HCT116 (cell line): Measurements from ENCODE around the gene ATG101. TPM values are rescaled to one million over a fixed set of nuclear protein-coding genes. Genes with fewer than 3 reads are reported as not detected.

Experiments used
- ATAC-seq: fragments of 200-7000 bp; cut with Tn5 transposase; 2 replicates; pipeline ENCODE4 v1.9.1; 2020; ENCODE audit warnings: mild to moderate bottlenecking, moderate library complexity
- BruUV-seq: library from RNA; stranded (reverse); fragments of 400-500 nt; replicated peaks from 2 replicates; lab custom pipeline; 2021; lab: Mats Ljungman, UMichigan
- CTCF ChIA-PET: fragments of 300-600 bp; sonication (Branson Sonifier 250); formaldehyde crosslinking; loops from one replicate; lab custom pipeline; 2021; ENCODE audit warnings: antibody characterized with exemption; lab: Charles Lee
- POLR2A ChIA-PET: fragments of 300-600, 350-600 bp; sonication (Branson Sonifier 250); formaldehyde crosslinking; loops from one replicate; lab custom pipeline; 2021; ENCODE audit warnings: antibody characterized with exemption; lab: Charles Lee
- RAD21 ChIA-PET, 2 experiments: fragments of 300-600 bp; sonication (Branson Sonifier 250); formaldehyde crosslinking; loops; one replicate each; lab custom pipeline; 2023; ENCODE audit warnings: low total read pairs in 2 of 2; ENCODE audit not compliant: uncharacterized antibody in 2 of 2, unreplicated experiment in 2 of 2, low non-redundant PET in 1 of 2; lab: Charles Lee
- DNase-seq: peaks from one replicate; pipeline ENCODE4 v3.0.0-alpha.2; 2010; ENCODE audit warnings: low read depth, low spot score
- H2AFZ ChIP-seq: fragments of 200-600 bp; shearing (Covaris generic), sonication (generic); 2 replicates; pipeline ENCODE4 v1.6.1; 2017; ENCODE audit warnings: low read depth, mixed run types, mixed read lengths, antibody characterized with exemption, low read length; ENCODE audit not compliant: poor library complexity, severe bottlenecking
- H3K27ac ChIP-seq: 2 replicates; pipeline ENCODE4 v1.5.1; 2012; ENCODE audit warnings: low read depth, low read length
- H3K27me3 ChIP-seq: fragments of 200-600 bp; sonication (generic); 2 replicates; pipeline ENCODE4 v1.6.1; 2016; ENCODE audit warnings: mixed run types, low read length, mixed read lengths; ENCODE audit not compliant: insufficient read depth
- H3K36me3 ChIP-seq, 2 experiments: fragments of 200-500 bp in 1 of 2; fragments of 200-600 bp in 1 of 2; sonication (Bioruptor generic) in 1 of 2; sonication (generic) in 1 of 2; 2 replicates each; pipeline versions ENCODE4 v1.5.1 to v1.6.1; 2014 to 2016; ENCODE audit warnings: low read length in 2 of 2, inconsistent platforms in 1 of 2, mixed read lengths in 1 of 2, mixed run types in 1 of 2; ENCODE audit not compliant: insufficient read depth in 2 of 2, control insufficient read depth in 1 of 2
- H3K4me1 ChIP-seq, 2 experiments: fragments of 200-600 bp in 1 of 2; sonication (generic) in 1 of 2; 2 replicates each; pipeline versions ENCODE4 v1.5.1 to v1.6.1; 2012 to 2017; ENCODE audit warnings: low read length in 2 of 2, inconsistent platforms in 1 of 2, mild to moderate bottlenecking in 1 of 2, mixed read lengths in 1 of 2, mixed run types in 1 of 2, moderate library complexity in 1 of 2; ENCODE audit not compliant: insufficient read depth in 2 of 2, control insufficient read depth in 1 of 2
- H3K4me2 ChIP-seq: fragments of 200-600 bp; sonication (generic); 2 replicates; pipeline ENCODE4 v1.6.1; 2017; ENCODE audit warnings: mixed run types, low read length, mixed read lengths
- H3K4me3 ChIP-seq, 2 experiments: fragments of 200-600 bp in 1 of 2; sonication (generic) in 1 of 2; replicated peaks in 1 of 2; 2 replicates each; pipeline ENCODE4 v1.5.1; 2011 to 2016; ENCODE audit warnings: low read length in 2 of 2, control low read depth in 1 of 2, low read depth in 1 of 2, mild to moderate bottlenecking in 1 of 2, mixed read lengths in 1 of 2, mixed run types in 1 of 2
- H3K79me2 ChIP-seq: fragments of 200-600 bp; sonication (generic); 2 replicates; pipeline ENCODE4 v1.6.1; 2017; ENCODE audit warnings: mild to moderate bottlenecking, mixed run types, low read length, moderate library complexity, mixed read lengths; ENCODE audit not compliant: insufficient read depth
- H3K9ac ChIP-seq: fragments of 200-600 bp; sonication (generic); 2 replicates; pipeline ENCODE4 v1.6.1; 2016; ENCODE audit warnings: low read length, mixed read lengths
- H3K9me2 ChIP-seq: fragments of 200-600 bp; sonication (generic), shearing (Covaris generic); 2 replicates; pipeline ENCODE4 v1.6.1; 2017; ENCODE audit warnings: mixed run types, mild to moderate bottlenecking, moderate library complexity; ENCODE audit not compliant: insufficient read depth
- H3K9me3 ChIP-seq, 2 experiments: fragments of 200-500 bp in 1 of 2; fragments of 200-600 bp in 1 of 2; sonication (Bioruptor generic) in 1 of 2; sonication (generic) in 1 of 2; 2 replicates each; pipeline ENCODE4 v1.6.1; 2014 to 2017; ENCODE audit warnings: low read length in 2 of 2, mixed read lengths in 2 of 2, inconsistent platforms in 1 of 2, low read depth in 1 of 2, mild to moderate bottlenecking in 1 of 2, mixed run types in 1 of 2, moderate library complexity in 1 of 2; ENCODE audit not compliant: control insufficient read depth in 1 of 2, insufficient read depth in 1 of 2
- H4K20me1 ChIP-seq: fragments of 200-600 bp; sonication (generic), shearing (Covaris generic); 2 replicates; pipeline ENCODE4 v1.6.1; 2017; ENCODE audit warnings: mixed run types, mild to moderate bottlenecking, moderate library complexity; ENCODE audit not compliant: insufficient read depth
- EGR1 ChIP-seq: IDR thresholded peaks from 2 replicates; pipeline ENCODE4 v1.6.1; 2012; ENCODE audit warnings: low read depth
- ELF1 ChIP-seq: IDR thresholded peaks from 2 replicates; pipeline ENCODE4 v1.6.1; 2012; ENCODE audit warnings: low read depth, borderline replicate concordance
- JUND ChIP-seq: IDR thresholded peaks from 2 replicates; pipeline ENCODE4 v1.6.1; 2012
- POLR2AphosphoS5 ChIP-seq: IDR thresholded peaks from 2 replicates; pipeline ENCODE4 v1.6.1; 2011; ENCODE audit warnings: mild to moderate bottlenecking, low read depth, low read length, moderate library complexity
- SIN3A ChIP-seq: IDR thresholded peaks from 2 replicates; pipeline ENCODE4 v1.6.1; 2012; ENCODE audit warnings: low read depth
- SP1 ChIP-seq: IDR thresholded peaks from 2 replicates; pipeline ENCODE4 v1.6.1; 2012; ENCODE audit warnings: low read depth
- TCF7L2 ChIP-seq: IDR thresholded peaks from 2 replicates; pipeline ENCODE4 v1.7.0; 2011; ENCODE audit warnings: borderline replicate concordance, inconsistent platforms; ENCODE audit not compliant: insufficient read depth, insufficient read length; ENCODE audit errors: extremely low read depth
- YY1 ChIP-seq: IDR thresholded peaks from 2 replicates; pipeline ENCODE4 v1.6.1; 2011; ENCODE audit warnings: low read length, low read depth, moderate library complexity, mild to moderate bottlenecking; ENCODE audit not compliant: insufficient replicate concordance; ENCODE audit errors: extremely low read depth
- ZFX ChIP-seq: fragments of 450-650 bp; IDR thresholded peaks from 2 replicates; pipeline ENCODE4 v1.6.1; 2017
- ZNF274 ChIP-seq: fragments of 200-500 bp; sonication (Bioruptor generic); IDR thresholded peaks from 2 replicates; pipeline ENCODE4 v1.6.1; 2014; ENCODE audit warnings: mild to moderate bottlenecking, low read depth, low read length, inconsistent platforms
- intact Hi-C: fragments of 100-400 bp; cut with micrococcal nuclease; formaldehyde crosslinking; loops from 2 replicates; pipeline ENCODE4 v1.10.0; 2022
- total RNA-seq: library from RNA; stranded (reverse); gene quantifications from one replicate; pipeline ENCODE4 v1.2.1, GENCODE V29; 2021; ENCODE audit not compliant: unreplicated experiment
- TF ChIP-seq, protein P1 (sequence below), 3 experiments: fragments of 200-600 bp in 1 of 3; sonication (generic) in 1 of 3; IDR thresholded peaks in 2 of 3; conservative IDR thresholded peaks in 1 of 3; 2 replicates each; pipeline ENCODE4 v1.5.1; 2012 to 2017; ENCODE audit warnings: low read depth in 2 of 3, low read length in 2 of 3, antibody characterized with exemption in 1 of 3, borderline replicate concordance in 1 of 3, control low read depth in 1 of 3, mild to moderate bottlenecking in 1 of 3, mixed read lengths in 1 of 3, mixed run types in 1 of 3, moderate library complexity in 1 of 3; ENCODE audit not compliant: insufficient read depth in 1 of 3
- TF ChIP-seq, protein P2 (sequence below): IDR thresholded peaks from 2 replicates; pipeline ENCODE4 v1.6.1; 2011; ENCODE audit warnings: mild to moderate bottlenecking, low read length, moderate library complexity; ENCODE audit not compliant: insufficient replicate concordance; ENCODE audit errors: extremely low read depth
- TF ChIP-seq, protein P3 (sequence below): IDR thresholded peaks from 2 replicates; pipeline ENCODE4 v1.6.1; 2012; ENCODE audit warnings: low read depth

The ATG101 gene
- total RNA-seq, 1 experiment from 2014 or later, result 49.2 TPM

DNA sequence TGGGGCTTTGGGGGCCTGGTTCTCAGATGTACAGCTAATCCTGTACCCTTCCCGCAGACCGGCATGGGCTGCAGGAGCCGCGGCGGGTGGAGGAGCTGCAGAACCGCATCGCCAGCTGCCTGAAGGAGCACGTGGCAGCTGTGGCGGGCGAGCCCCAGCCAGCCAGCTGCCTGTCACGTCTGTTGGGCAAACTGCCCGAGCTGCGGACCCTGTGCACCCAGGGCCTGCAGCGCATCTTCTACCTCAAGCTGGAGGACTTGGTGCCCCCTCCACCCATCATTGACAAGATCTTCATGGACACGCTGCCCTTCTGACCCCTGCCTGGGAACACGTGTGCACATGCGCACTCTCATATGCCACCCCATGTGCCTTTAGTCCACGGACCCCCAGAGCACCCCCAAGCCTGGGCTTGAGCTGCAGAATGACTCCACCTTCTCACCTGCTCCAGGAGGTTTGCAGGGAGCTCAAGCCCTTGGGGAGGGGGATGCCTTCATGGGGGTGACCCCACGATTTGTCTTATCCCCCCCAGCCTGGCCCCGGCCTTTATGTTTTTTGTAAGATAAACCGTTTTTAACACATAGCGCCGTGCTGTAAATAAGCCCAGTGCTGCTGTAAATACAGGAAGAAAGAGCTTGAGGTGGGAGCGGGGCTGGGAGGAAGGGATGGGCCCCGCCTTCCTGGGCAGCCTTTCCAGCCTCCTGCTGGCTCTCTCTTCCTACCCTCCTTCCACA, 11.0 kb upstream of the ATG101 start:
- no peaks in the 10 kb centered on the region for H4K20me1 ChIP-seq
- H3K9me2 ChIP-seq, result no peaks in the 10 kb centered on the region
- H3K27me3 ChIP-seq, result no peaks in the 10 kb centered on the region
- BruUV-seq, result no TSS peak
- H3K27ac ChIP-seq, result no peak overlapping the region
- RAD21 ChIA-PET, result no interaction called here
- H3K9ac ChIP-seq, result no peak overlapping the region
- no peaks in the 10 kb centered on the region for H3K9me3 ChIP-seq
- no peak overlapping the region for H2AFZ ChIP-seq
- peaks cover 0 to 6% of the 10 kb centered on the region in 2 experiments; a peak in 2 of 4 replicates for H3K4me1 ChIP-seq
- peaks cover 7% of the 10 kb centered on the region; the same call in 1 of the 2 replicates for H3K79me2 ChIP-seq
- intact Hi-C loops, result no loop called here
- no peak for TF ChIP-seq ELF1
- TF ChIP-seq, protein P1, sequence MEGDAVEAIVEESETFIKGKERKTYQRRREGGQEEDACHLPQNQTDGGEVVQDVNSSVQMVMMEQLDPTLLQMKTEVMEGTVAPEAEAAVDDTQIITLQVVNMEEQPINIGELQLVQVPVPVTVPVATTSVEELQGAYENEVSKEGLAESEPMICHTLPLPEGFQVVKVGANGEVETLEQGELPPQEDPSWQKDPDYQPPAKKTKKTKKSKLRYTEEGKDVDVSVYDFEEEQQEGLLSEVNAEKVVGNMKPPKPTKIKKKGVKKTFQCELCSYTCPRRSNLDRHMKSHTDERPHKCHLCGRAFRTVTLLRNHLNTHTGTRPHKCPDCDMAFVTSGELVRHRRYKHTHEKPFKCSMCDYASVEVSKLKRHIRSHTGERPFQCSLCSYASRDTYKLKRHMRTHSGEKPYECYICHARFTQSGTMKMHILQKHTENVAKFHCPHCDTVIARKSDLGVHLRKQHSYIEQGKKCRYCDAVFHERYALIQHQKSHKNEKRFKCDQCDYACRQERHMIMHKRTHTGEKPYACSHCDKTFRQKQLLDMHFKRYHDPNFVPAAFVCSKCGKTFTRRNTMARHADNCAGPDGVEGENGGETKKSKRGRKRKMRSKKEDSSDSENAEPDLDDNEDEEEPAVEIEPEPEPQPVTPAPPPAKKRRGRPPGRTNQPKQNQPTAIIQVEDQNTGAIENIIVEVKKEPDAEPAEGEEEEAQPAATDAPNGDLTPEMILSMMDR (IDR thresholded peaks at IDR 0.05 in 2 of 3, conservative IDR thresholded peaks at IDR 0.05 in 1 of 3; ENCODE audit: borderline replicate concordance in 1 of 3, insufficient read depth in 1 of 3, low read depth in 2 of 3, low read length in 2 of 3), result no peak
- TF ChIP-seq YY1, result no peak
- no peak for TF ChIP-seq POLR2AphosphoS5
- TF ChIP-seq, protein P2, sequence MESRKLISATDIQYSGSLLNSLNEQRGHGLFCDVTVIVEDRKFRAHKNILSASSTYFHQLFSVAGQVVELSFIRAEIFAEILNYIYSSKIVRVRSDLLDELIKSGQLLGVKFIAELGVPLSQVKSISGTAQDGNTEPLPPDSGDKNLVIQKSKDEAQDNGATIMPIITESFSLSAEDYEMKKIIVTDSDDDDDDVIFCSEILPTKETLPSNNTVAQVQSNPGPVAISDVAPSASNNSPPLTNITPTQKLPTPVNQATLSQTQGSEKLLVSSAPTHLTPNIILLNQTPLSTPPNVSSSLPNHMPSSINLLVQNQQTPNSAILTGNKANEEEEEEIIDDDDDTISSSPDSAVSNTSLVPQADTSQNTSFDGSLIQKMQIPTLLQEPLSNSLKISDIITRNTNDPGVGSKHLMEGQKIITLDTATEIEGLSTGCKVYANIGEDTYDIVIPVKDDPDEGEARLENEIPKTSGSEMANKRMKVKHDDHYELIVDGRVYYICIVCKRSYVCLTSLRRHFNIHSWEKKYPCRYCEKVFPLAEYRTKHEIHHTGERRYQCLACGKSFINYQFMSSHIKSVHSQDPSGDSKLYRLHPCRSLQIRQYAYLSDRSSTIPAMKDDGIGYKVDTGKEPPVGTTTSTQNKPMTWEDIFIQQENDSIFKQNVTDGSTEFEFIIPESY, result no peak
- no peak for TF ChIP-seq ZFX
- no peak for TF ChIP-seq TCF7L2
- TF ChIP-seq, protein P3, sequence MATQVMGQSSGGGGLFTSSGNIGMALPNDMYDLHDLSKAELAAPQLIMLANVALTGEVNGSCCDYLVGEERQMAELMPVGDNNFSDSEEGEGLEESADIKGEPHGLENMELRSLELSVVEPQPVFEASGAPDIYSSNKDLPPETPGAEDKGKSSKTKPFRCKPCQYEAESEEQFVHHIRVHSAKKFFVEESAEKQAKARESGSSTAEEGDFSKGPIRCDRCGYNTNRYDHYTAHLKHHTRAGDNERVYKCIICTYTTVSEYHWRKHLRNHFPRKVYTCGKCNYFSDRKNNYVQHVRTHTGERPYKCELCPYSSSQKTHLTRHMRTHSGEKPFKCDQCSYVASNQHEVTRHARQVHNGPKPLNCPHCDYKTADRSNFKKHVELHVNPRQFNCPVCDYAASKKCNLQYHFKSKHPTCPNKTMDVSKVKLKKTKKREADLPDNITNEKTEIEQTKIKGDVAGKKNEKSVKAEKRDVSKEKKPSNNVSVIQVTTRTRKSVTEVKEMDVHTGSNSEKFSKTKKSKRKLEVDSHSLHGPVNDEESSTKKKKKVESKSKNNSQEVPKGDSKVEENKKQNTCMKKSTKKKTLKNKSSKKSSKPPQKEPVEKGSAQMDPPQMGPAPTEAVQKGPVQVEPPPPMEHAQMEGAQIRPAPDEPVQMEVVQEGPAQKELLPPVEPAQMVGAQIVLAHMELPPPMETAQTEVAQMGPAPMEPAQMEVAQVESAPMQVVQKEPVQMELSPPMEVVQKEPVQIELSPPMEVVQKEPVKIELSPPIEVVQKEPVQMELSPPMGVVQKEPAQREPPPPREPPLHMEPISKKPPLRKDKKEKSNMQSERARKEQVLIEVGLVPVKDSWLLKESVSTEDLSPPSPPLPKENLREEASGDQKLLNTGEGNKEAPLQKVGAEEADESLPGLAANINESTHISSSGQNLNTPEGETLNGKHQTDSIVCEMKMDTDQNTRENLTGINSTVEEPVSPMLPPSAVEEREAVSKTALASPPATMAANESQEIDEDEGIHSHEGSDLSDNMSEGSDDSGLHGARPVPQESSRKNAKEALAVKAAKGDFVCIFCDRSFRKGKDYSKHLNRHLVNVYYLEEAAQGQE, result no peak
- no peak for TF ChIP-seq JUND
- TF ChIP-seq SIN3A, result no peak
- TF ChIP-seq EGR1, result no peak
- TF ChIP-seq SP1, result no peak
- TF ChIP-seq ZNF274, result no peak
- TF ChIP-seq, all 23 proteins: peak for 0
- CTCF ChIA-PET, result interaction anchor here (1.8 kb wide), 1 partner anchor 34 kb away, joined by 6 read pairs; no protein-coding TSS in a partner anchor
- H3K4me3 ChIP-seq, result no peak overlapping the region
- H3K4me2 ChIP-seq, result no peak overlapping the region
- H3K36me3 ChIP-seq, result peaks cover 3 to 8% of the 10 kb centered on the region in 2 experiments; a peak in 2 of 4 replicates
- DNase-seq (no peak), ATAC-seq (no peak)
- POLR2A ChIA-PET, result interaction anchor here (1.3 to 1.8 kb wide), 2 partner anchors 7 to 10 kb away, joined by 4 to 6 read pairs; partner anchors contain the start of gene NR4A1
